ENCODE data around the gene CCL3.
"Not testable (repeated sequence)": the region's sequence is repeated elsewhere in the genome, so short reads cannot be mapped to it uniquely, and the experiment has no call there.

CCL3 gene

DNA sequence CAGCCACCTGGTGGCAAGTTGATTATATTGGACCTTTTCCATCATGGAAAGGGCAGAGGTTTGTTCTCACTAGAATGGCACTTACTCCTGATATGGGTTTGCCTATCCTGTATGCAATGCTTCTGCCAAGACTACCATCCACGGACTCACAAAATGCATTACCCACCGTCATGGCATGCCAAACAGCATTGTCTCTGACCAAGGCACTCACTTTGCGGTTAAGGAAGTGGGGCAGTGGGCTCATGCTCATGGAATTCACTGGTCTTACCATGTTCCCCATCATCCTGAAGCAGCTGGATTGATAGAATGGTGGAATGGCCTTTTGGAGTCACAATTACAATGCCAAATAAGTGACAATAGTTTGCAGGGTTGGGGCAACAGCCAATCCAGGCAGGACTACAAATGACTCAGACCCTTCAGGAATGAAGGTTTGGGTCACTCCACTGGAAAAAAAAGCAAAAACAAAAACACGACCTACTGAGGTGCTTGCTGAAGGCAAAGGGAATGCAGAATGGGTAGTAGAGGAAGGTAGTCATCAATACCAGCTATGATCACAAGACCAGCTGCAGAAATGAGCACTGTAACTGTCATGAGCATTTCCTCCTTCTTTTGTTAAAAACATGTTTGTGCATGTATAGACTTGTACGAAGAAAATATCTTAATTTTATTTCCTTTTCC lies 25.2 kb upstream of the CCL3 start:
- not testable (repeated sequence) for DNase-seq

- DNase-seq: not testable (repeated sequence)
These were observed 23.2 kb upstream of the CCL3 start for GRCh38 chr17:36113131-36113530.

DNA sequence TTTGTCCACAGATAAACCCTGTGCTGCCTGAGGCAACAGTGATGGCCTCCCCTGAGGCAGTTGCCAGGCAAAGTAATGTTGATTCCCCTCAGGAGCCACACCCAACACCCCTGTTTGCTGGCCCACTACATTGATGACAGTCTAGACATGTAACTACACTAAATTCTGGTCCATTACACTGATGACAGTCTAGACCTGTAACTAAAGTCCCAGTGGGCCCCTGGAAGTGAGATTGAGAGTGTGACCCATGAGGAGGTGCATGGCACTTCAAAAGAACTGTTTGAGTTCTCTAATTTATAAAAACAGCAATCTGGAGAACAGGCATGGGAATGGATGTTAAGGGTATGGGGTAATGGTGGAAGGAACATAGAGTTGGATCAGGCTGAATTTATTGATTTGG lies 22.6 kb upstream of the CCL3 start:
- DNase-seq: no peak

GRCh38 chr17:36111068-36111490 lies 21.1 kb upstream of the CCL3 start:
- no peak for DNase-seq

DNA sequence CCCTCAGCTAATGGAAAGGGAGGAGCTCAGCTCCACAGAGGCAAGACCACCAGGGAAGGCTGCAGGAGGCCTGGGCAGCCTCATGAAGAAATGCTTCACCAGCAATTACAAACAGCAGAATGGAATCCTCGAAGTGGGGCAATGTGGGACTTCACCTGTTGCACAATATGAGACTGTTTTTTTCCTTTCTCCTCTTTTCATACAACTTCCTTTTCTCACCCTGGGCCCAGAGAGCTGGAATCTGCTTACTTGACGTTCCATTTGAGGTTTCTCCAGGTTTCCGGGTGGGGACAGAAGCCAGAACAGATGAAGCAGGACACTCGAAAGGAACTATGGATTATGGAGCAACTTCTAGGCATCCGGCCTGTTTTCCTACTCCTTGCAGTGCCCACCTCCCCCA lies 18.3 kb upstream of the CCL3 start:
- DNase-seq: not testable (repeated sequence)

GRCh38 chr17:36107660-36108059 lies 17.7 kb upstream of the CCL3 start:
- no peak for DNase-seq

GRCh38 chr17:36106493-36106835 lies 16.5 kb upstream of the CCL3 start:
- DNase-seq: no peak

DNA sequence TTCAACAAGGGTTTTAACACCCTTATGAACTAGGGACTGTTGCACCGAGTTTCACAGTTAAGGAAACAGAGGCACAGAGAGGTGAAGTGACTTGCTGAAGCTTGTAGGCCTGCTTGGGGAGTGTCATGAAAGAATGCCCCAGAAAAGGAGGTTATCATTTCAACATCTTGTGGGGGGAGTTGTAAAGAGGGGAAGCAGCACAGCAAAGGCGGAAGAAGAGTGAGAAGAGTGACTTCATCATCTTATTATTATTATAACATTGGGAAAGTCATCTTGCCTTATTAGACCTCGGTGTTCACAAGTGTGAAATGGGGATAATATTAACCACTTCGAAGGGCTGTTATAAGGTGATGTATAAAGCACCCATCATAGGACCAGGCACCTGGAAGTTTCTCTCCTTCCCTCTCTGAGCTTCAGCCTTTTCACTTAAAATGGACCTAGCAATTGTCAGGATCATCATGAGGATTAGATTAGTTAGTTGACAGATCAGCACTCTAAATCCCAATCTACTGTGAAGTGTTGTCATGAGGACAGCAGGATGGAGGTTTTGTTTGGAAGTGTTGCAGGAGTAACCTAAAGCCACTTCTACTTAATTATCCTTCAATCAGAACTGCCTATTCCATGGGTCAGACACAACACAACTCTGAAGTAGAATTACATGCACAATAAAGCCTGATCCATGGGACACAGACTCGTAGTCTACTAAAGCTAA lies 16.0 kb upstream of the CCL3 start:
- no peak for DNase-seq

- no peak for DNase-seq
These were observed 14.8 kb upstream of the CCL3 start for GRCh38 chr17:36104701-36105181.

GRCh38 chr17:36104246-36104645 lies 14.3 kb upstream of the CCL3 start:
- DNase-seq: not testable (repeated sequence)

- DNase-seq: not testable (repeated sequence)
These were observed 13.5 kb upstream of the CCL3 start, which contains the start of gene CCL4 for GRCh38 chr17:36103401-36103975. Gene CCL4, plus strand, starts transcription at chr17:36103827. Its CDS starts 79 bp downstream, at chr17:36103906.

DNA sequence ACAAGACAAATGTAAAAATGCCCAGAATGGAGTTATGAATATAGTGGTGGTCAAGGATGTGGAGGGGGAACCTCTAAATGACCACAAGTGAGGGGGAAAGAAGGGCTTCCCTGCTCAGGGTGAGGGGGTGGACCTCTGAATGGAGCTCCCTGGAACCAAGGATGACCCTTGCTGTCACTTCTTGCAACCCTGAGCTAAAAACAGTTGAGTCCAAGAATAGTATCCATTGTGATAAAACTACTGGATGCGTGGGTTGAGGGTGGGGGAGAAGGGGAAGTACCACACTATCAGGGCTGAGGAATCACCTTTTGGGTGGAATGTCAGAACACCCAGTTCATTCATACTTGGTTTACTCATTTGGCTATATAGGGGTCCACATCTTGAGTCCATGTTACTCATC lies 9.1 kb upstream of the CCL3 start:
- not testable (repeated sequence) for DNase-seq

GRCh38 chr17:36095992-36096391 lies 6.0 kb upstream of the CCL3 start:
- no peak for DNase-seq

DNA sequence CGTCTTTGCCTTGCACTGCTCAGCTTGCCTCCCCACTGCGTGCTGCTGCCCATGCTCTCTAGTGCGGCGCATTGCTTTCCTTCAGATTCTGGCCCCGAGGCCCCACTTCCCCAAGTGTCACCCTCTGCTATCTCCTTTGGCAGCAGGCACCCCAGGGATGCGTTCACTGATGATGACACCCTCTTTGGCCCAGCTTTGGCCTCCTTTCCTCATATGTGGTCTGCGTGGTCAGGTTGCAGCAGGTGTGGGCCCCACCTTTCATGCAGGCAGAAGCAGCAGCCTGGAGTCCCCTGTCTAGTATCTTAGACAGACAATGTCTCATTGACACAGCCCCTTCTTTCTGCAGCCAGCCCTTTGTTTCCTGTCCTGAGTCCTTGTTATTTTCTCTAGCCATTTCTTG lies 4.8 kb upstream of the CCL3 start:
- DNase-seq: no peak

DNA sequence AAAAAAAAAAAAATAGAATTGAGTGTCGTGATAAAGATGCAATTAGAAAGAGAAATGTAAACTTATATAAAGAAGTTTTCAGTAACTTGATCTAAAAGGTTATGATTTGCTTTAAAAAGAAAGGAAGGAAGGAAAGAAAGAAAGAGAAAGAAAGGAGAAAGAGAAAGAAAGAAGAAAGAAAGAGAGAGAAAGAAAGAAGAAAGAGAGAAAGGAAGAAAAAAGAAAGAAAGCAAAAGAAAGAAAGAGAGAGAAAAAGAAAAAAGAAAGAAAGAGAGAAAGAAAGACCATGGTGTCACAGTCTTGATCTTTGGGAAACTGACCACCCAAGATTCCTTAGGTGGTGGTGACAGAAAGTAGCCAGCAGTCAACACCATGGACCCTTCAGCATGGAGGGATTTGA lies 4.3 kb upstream of the CCL3 start:
- DNase-seq: no peak

DNA sequence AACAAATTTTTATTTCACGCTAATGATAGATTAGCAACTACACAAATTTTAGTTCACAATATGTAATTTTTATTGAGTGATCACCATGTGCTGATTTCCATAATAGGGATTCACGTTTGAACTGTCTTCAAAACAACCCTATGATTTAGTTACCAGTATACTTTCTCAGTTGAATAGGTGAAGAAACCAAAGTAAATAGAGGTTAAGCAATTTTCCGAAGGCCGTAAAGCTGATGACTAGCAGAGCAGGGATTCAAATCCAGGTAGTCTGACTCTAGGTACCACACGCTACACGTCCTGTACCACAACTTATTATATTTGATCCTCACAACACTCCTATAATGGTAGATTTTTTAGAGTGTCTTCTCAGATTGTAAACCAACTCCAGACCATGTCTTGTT lies 2.8 kb upstream of the CCL3 start:
- DNase-seq: not testable (repeated sequence)

DNA sequence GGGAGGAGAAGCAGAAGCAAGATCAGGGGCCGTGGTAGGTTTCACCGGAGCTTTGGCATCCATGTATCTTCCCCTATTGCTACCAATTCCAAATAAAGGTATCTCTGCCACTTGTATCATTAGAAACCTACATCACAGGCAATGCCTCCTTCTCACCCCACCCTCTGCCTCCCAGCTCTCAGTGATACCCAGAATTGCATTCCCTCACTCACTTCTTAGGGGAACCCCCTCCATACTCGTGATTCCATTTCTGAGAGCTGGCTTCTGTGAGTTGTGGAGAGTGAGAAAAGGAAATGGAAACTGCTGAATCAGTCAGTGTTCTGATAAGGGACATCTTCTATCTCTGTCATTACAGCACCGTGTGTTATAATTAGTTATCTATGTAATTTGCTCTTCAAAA lies 2.3 kb upstream of the CCL3 start:
- DNase-seq: no peak

GRCh38 chr17:36089339-36089865 lies 541 bp downstream of the CCL3 start:
- no peak for DNase-seq

DNA sequence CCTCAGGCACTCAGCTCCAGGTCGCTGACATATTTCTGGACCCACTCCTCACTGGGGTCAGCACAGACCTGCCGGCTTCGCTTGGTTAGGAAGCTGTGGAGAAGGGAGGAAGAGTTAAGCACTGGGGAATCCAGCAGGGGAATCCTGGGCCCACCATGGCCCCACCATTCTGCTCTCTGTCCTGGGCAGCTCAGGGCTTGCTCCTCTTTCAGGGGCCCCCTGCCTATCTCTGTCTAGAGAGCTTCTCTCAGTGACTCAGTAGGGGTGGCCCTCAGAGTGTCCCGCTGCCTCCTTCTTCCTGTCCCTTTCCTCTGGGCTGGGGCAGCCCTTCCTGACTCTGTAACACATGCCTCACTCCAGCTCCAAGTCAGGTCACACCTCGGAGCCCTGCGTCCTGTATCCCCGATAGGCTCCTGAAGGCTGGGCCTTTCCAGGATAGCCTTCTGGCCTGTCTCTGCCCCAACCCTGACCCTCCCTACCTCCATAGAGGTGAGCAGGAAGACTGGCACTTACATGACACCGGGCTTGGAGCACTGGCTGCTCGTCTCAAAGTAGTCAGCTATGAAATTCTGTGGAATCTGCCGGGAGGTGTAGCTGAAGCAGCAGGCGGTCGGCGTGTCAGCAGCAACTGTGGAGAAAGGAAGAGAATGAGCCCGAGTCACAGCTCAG lies 1.1 kb downstream of the CCL3 start:
- no peak for DNase-seq

GRCh38 chr17:36087897-36088572 lies 1.9 kb downstream of the CCL3 start:
- DNase-seq: not testable (repeated sequence)

- DNase-seq: not testable (repeated sequence)
These were observed 2.5 kb downstream of the CCL3 start for GRCh38 chr17:36087471-36087870.

DNA sequence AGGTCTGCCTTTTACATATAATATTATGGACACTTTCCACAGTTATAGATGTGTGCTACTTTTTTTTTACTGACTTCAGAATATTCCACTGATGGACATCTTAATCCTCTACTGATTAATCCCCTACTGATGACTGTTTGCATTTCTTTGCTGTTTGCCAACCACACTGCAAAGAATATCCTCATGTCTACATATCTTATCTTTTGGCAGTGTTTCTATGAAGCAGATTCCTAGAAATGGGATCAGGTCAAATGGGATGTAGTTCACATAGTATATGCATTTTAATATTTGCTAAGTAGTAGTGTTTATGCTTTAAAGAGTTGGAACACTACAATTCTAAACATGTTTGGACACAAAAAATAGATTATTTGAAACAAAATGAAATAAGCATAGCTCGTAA lies 3.2 kb downstream of the CCL3 start:
- no peak for DNase-seq

DNA sequence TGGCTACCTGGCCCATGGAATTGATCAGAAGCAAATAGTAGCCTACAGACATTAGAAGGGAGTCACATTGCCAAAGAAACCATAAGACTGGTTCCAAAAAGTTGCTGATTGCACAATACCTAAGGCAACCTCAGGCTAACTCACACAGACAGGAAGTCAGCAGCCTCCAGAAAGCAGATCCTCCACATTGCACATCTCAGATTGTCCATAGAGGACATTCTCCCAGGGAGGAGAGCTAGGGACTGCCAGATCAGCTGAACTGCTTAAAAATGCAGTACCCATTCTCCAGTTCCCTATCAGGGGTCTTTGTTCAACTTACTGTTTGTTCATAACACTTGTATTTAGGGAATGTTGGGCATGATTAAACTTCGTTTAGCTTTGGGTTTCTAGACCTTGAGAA lies 4.2 kb downstream of the CCL3 start:
- no peak for DNase-seq
